ENCODE results near the gene CPNE4. TPM values are rescaled to one million over a fixed set of nuclear protein-coding genes. Genes with fewer than 3 reads are reported as not detected.
"Not testable (repeated sequence)": the region's sequence is repeated elsewhere in the genome, so short reads cannot be mapped to it uniquely, and the experiment has no call there.

The CPNE4 gene
- total and polyA plus RNA-seq, 7 donors = 0.03 to 0.04 TPM; not detected in 5

DNA sequence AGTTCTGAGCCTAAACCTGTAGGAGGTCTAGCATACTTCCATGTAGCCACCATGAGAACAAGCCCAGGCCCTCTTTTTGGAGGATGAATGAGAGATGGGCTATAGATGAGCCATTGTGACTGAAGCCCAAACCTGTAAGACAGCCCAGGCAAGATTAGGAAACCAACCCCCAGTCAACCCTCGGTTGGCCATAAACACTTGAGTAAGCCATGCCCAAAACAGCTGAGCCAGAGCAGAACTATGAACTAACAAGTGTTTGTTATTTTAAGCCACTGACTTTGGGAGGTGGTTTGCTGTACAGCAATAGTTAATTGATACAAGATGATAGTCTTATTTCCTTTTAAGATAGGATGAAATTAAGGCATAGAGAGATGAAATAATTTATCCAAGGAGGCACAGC lies 12.4 kb upstream of the CPNE4 start:
- Histone ChIP-seq H3K9me3 (no peaks in the 10 kb centered on the region), H3K36me3 (ENCODE audit: insufficient read depth in 1 of 2, low read depth in 1 of 2) (no peaks in the 10 kb centered on the region), H3K27me3 (ENCODE audit: insufficient read depth in 3 of 3, low read length in 2 of 3) (peaks cover 0 to 2% (median 0%) of the 10 kb centered on the region in 3 donors), H3K4me1 (no peaks in the 10 kb centered on the region), H3K4me3 (no peak overlapping the region), H3K27ac (no peak overlapping the region)
- 84 to 88% (median 86%) methylated on average over 1 of the region's 1 CpG for WGBS, 3 donors
- no peak for ATAC-seq
- no peak for DNase-seq
- intact Hi-C loops (cut with DNase I) = no loop called here
- TF ChIP-seq, protein P1, sequence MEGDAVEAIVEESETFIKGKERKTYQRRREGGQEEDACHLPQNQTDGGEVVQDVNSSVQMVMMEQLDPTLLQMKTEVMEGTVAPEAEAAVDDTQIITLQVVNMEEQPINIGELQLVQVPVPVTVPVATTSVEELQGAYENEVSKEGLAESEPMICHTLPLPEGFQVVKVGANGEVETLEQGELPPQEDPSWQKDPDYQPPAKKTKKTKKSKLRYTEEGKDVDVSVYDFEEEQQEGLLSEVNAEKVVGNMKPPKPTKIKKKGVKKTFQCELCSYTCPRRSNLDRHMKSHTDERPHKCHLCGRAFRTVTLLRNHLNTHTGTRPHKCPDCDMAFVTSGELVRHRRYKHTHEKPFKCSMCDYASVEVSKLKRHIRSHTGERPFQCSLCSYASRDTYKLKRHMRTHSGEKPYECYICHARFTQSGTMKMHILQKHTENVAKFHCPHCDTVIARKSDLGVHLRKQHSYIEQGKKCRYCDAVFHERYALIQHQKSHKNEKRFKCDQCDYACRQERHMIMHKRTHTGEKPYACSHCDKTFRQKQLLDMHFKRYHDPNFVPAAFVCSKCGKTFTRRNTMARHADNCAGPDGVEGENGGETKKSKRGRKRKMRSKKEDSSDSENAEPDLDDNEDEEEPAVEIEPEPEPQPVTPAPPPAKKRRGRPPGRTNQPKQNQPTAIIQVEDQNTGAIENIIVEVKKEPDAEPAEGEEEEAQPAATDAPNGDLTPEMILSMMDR (IDR thresholded peaks at IDR 0.05) = no peak

DNA sequence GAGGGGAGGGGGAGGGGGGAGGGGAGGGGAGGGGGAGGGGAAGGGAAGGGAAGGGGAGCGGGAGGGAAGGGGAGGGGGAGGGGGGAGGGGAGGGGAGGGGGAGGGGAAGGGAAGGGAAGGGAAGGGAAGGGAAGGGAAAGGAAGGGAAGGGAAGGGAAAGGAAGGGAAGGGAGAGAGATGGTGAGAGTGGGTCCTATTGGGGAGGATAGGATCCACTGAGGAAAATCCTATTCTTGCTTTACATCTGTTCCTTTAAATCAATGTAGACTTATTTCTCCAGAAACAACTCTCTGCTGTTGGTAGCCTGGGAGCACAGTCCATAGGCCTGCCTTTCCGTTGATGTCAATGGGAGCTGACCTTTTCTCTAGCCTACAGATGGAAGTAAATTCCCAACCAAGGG lies 10.1 kb upstream of the CPNE4 start:
- WGBS, 3 donors = 50 to 89% (median 84%) methylated on average over 1 of the region's 2 CpGs
- H3K27ac ChIP-seq; H3K4me3 ChIP-seq; DNase-seq; H3K27me3 ChIP-seq (ENCODE audit: insufficient read depth in 3 of 3, low read length in 2 of 3); ATAC-seq; H3K4me1 ChIP-seq; H3K9me3 ChIP-seq; intact Hi-C loops (cut with DNase I); H3K36me3 ChIP-seq (ENCODE audit: insufficient read depth in 1 of 2, low read depth in 1 of 2): not testable (repeated sequence)

DNA sequence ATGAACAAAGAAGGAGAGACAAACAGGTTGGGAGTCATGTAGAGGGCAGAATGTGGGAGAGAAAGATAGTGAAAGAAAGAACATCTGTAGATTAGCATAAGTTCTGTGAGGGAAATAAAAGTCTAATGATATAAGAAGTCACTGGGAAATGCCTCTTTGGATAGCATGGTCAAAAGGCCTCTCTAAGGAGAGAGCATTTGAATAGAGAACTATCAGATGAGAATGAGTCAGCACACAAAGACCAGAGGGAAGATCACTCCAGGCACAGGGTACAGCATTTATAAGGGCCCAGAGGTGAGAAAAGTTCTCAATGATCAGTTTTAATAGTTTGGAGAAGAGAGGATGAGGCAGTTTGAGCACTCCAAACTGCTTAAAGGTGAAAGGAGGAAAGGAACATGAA lies 7.9 kb upstream of the CPNE4 start:
- intact Hi-C loops (cut with DNase I) = no loop called here
- TF ChIP-seq, protein P1 (IDR thresholded peaks at IDR 0.05) = no peak
- no peak for DNase-seq
- ATAC-seq = no peak
- H3K36me3 ChIP-seq (ENCODE audit: insufficient read depth in 1 of 2, low read depth in 1 of 2) = no peaks in the 10 kb centered on the region
- no peaks in the 10 kb centered on the region for H3K4me1 ChIP-seq
- no peak overlapping the region for H3K27ac ChIP-seq
- peaks cover 0 to 9% (median 1%) of the 10 kb centered on the region in 3 donors for H3K27me3 ChIP-seq (ENCODE audit: insufficient read depth in 3 of 3, low read length in 2 of 3)
- H3K4me3 ChIP-seq = no peak overlapping the region
- H3K9me3 ChIP-seq = no peaks in the 10 kb centered on the region

DNA sequence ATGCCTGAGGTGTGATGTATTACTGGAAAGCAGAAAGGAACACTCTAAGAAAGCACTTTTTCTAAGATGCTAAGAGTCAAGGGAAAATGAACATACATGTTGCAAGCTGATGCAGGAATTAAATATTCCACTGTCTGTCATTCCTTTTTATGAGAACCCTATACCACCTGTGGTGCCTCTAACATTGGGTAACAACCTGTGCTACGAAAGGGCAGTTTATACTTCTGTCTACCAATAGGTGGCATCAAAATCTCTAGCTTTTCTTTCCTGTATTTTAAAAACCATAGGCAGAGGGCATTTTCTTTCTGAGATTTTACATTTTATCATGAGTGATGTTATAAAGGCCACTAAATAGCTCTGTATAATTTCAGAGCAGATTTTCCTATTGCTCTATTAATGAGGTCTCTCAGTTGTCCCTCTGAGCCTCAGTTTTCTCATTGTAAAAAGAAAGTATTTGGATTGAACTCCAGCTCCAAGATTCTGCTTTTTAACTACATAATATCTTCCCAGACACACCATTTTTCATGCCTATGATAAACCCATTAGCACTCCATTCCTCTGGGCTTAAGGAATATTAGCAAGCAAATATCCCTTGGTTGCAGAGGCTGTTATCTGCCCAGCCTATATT lies 3.5 kb upstream of the CPNE4 start:
- Histone ChIP-seq H3K4me1 (no peaks in the 10 kb centered on the region), H3K27me3 (ENCODE audit: insufficient read depth in 3 of 3, low read length in 2 of 3) (peaks cover 11 to 44% (median 17%) of the 10 kb centered on the region in 3 donors), H3K36me3 (ENCODE audit: insufficient read depth in 1 of 2, low read depth in 1 of 2) (no peaks in the 10 kb centered on the region), H3K4me3 (no peak overlapping the region), H3K27ac (no peak overlapping the region), H3K9me3 (no peaks in the 10 kb centered on the region)
- 0 to 3% (median 0%) methylated on average over 1 of the region's 1 CpG for WGBS, 3 donors
- intact Hi-C loops (cut with DNase I) = loop anchor here (10.0 kb wide), 3 partner anchors 244 to 1004 kb away; no protein-coding TSS in a partner anchor
- TF ChIP-seq, protein P1 (IDR thresholded peaks at IDR 0.05) = peak; percentile 38
- DNase-seq (no peak), ATAC-seq (no peak)

DNA sequence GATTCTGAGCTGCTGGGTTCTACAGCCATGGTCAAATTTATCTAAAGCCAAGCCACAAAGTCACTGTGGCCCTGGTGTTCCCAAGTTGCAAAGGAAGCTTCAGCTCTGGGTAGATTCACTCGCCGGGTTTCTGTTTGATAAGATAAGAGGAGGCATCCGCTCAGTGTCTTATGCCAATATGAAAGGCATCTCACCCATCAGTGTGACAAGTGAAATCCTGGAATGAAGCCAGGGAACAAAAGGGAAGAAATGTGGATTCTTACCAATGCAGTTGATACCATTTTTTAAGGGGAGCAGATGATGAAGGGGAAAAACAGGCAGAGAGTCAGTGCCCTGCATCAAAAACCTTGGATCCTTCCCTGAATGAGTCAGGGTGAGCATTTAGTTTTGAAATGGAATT lies 2.8 kb upstream of the CPNE4 start:
- no peaks in the 10 kb centered on the region for H3K9me3 ChIP-seq
- no peak overlapping the region for H3K27ac ChIP-seq
- TF ChIP-seq, protein P1 (IDR thresholded peaks at IDR 0.05) = no peak
- no peaks in the 10 kb centered on the region for H3K36me3 ChIP-seq (ENCODE audit: insufficient read depth in 1 of 2, low read depth in 1 of 2)
- H3K4me3 ChIP-seq = no peak overlapping the region
- intact Hi-C loops (cut with DNase I) = loop anchor here (10.0 kb wide), 3 partner anchors 243 to 1003 kb away; no protein-coding TSS in a partner anchor
- peaks cover 12 to 50% (median 17%) of the 10 kb centered on the region in 3 donors for H3K27me3 ChIP-seq (ENCODE audit: insufficient read depth in 3 of 3, low read length in 2 of 3)
- WGBS, 3 donors = 56 to 83% (median 61%) methylated on average over 3 of the region's 3 CpGs
- no peaks in the 10 kb centered on the region for H3K4me1 ChIP-seq
- ATAC-seq (no peak), DNase-seq (no peak)
